Neural cell (in vitro differentiated cells): ENCODE measurements around the gene AFF2. TPM values are rescaled to one million over a fixed set of nuclear protein-coding genes. Genes with fewer than 3 reads are reported as not detected.

ENCODE experiments used
- H2AFZ ChIP-seq: fragments of 200-600, 300-800 bp; sonication (generic), shearing (Covaris generic); 2 replicates; pipeline ENCODE4 v1.6.0; 2014; ENCODE audit warnings: low read depth, mild to moderate bottlenecking, antibody characterized with exemption, low read length, moderate library complexity
- H3F3A ChIP-seq: fragments of 200-600 bp; shearing (Covaris generic); 2 replicates; pipeline ENCODE4 v1.6.1; 2016; ENCODE audit warnings: mild to moderate bottlenecking, moderate library complexity, mixed read lengths, antibody characterized with exemption, low read length; ENCODE audit not compliant: insufficient read depth, poor library complexity, severe bottlenecking
- H3K27ac ChIP-seq: fragments of 200-600, 300-800 bp; sonication (generic), shearing (Covaris generic); 2 replicates; pipeline ENCODE4 v1.5.1; 2014; ENCODE audit warnings: mild to moderate bottlenecking, low read length, moderate library complexity
- H3K27me3 ChIP-seq: fragments of 300-800, 200-600 bp; sonication (generic), shearing (Covaris generic); 2 replicates; pipeline ENCODE4 v1.6.0; 2014; ENCODE audit warnings: mild to moderate bottlenecking, low read depth, low read length, moderate library complexity; ENCODE audit not compliant: insufficient read depth
- H3K36me3 ChIP-seq: fragments of 300-800, 200-600 bp; sonication (generic), shearing (Covaris generic); 2 replicates; pipeline ENCODE4 v1.5.1; 2014; ENCODE audit warnings: mild to moderate bottlenecking, antibody characterized with exemption, low read length, moderate library complexity; ENCODE audit not compliant: insufficient read depth
- H3K4me2 ChIP-seq: fragments of 300-800, 200-600 bp; sonication (generic), shearing (Covaris generic); 2 replicates; pipeline ENCODE4 v1.6.0; 2014; ENCODE audit warnings: mild to moderate bottlenecking, low read length
- H3K4me3 ChIP-seq: fragments of 300-800, 200-600 bp; sonication (generic), shearing (Covaris generic); 2 replicates; pipeline ENCODE4 v1.5.1; 2014; ENCODE audit warnings: mild to moderate bottlenecking, low read length, moderate library complexity
- H3K79me2 ChIP-seq: fragments of 200-600 bp; shearing (Covaris generic); replicated peaks from 2 replicates; pipeline ENCODE4 v1.6.0; 2014; ENCODE audit warnings: mild to moderate bottlenecking, low read length, moderate library complexity; ENCODE audit not compliant: insufficient read depth
- H3K9ac ChIP-seq: fragments of 300-800, 200-600 bp; sonication (generic), shearing (Covaris generic); 2 replicates; pipeline ENCODE4 v1.6.1; 2016; ENCODE audit warnings: mild to moderate bottlenecking, low read length, mixed read lengths
- H3K9me2 ChIP-seq: fragments of 200-600 bp; shearing (Covaris generic); 2 replicates; pipeline ENCODE4 v1.6.1; 2016; ENCODE audit warnings: mild to moderate bottlenecking, low read length, mixed read lengths; ENCODE audit not compliant: insufficient read depth
- H3K9me3 ChIP-seq: fragments of 200-600, 300-800 bp; sonication (generic), shearing (Covaris generic); 2 replicates; pipeline ENCODE4 v1.6.1; 2016; ENCODE audit warnings: mild to moderate bottlenecking, mixed run types, low read length, moderate library complexity, mixed read lengths
- H4K20me1 ChIP-seq: fragments of 200-600 bp; shearing (Covaris generic); 2 replicates; pipeline ENCODE4 v1.6.1; 2016; ENCODE audit warnings: mild to moderate bottlenecking, mixed run types; ENCODE audit not compliant: insufficient read depth
- CTCF ChIP-seq: fragments of 450-650 bp; IDR thresholded peaks from 2 replicates; pipeline ENCODE4 v1.5.1; 2014; ENCODE audit warnings: antibody characterized with exemption, mild to moderate bottlenecking, moderate library complexity; ENCODE audit not compliant: poor library complexity, severe bottlenecking
- EP300 ChIP-seq: fragments of 450-650 bp; conservative IDR thresholded peaks from 2 replicates; pipeline ENCODE4 v1.6.1; 2014; ENCODE audit warnings: antibody characterized with exemption, mild to moderate bottlenecking, moderate library complexity; ENCODE audit not compliant: poor library complexity, severe bottlenecking
- EZH2 ChIP-seq: fragments of 200-600, 300-800 bp; shearing (Covaris generic), sonication (generic); IDR thresholded peaks from 2 replicates; pipeline ENCODE4 v1.6.1; 2014; ENCODE audit warnings: antibody characterized with exemption, low read length, borderline replicate concordance, mild to moderate bottlenecking; ENCODE audit not compliant: insufficient read depth, poor library complexity, severe bottlenecking
- MXI1 ChIP-seq: fragments of 450-650 bp; conservative IDR thresholded peaks from 2 replicates; pipeline ENCODE4 v1.6.1; 2014; ENCODE audit warnings: antibody characterized with exemption, mild to moderate bottlenecking; ENCODE audit not compliant: poor library complexity, severe bottlenecking
- POLR2AphosphoS5 ChIP-seq: IDR thresholded peaks from 2 replicates; pipeline ENCODE4 v1.6.1; 2012
- RAD21 ChIP-seq: fragments of 450-650 bp; conservative IDR thresholded peaks from 2 replicates; pipeline ENCODE4 v1.6.1; 2014; ENCODE audit warnings: antibody characterized with exemption, mild to moderate bottlenecking, moderate library complexity
- SMC3 ChIP-seq: fragments of 450-650 bp; conservative IDR thresholded peaks from 2 replicates; pipeline ENCODE4 v1.6.1; 2014; ENCODE audit warnings: antibody characterized with exemption, mild to moderate bottlenecking, moderate library complexity; ENCODE audit not compliant: poor library complexity
- TAF1 ChIP-seq: IDR thresholded peaks from 2 replicates; pipeline ENCODE4 v1.6.1; 2012; ENCODE audit warnings: low read depth
- polyA plus RNA-seq: library from polyadenylated mRNA; depleted of rRNA; stranded (reverse); fragments of >200 nt; gene quantifications from 2 replicates; pipeline ENCODE4 v1.2.3, GENCODE V29; 2014
- TF ChIP-seq, protein P1 (sequence below): IDR thresholded peaks from 2 replicates; pipeline ENCODE4 v1.6.1; 2012; ENCODE audit warnings: borderline replicate concordance

AFF2 gene
- polyA plus RNA-seq, 1 donor from 2014 or later, result 10.5 TPM

- no peaks in the 10 kb centered on the region for H3F3A ChIP-seq
- H3K9me2 ChIP-seq, result no peaks in the 10 kb centered on the region
- H3K27ac ChIP-seq, result no peak overlapping the region
- no peaks in the 10 kb centered on the region for H3K36me3 ChIP-seq
- TF ChIP-seq SMC3 (no peak), TAF1 (no peak), MXI1 (no peak), EP300 (no peak), EZH2 (no peak), CTCF (no peak), POLR2AphosphoS5 (no peak), RAD21 (no peak)
- TF ChIP-seq, protein P1, sequence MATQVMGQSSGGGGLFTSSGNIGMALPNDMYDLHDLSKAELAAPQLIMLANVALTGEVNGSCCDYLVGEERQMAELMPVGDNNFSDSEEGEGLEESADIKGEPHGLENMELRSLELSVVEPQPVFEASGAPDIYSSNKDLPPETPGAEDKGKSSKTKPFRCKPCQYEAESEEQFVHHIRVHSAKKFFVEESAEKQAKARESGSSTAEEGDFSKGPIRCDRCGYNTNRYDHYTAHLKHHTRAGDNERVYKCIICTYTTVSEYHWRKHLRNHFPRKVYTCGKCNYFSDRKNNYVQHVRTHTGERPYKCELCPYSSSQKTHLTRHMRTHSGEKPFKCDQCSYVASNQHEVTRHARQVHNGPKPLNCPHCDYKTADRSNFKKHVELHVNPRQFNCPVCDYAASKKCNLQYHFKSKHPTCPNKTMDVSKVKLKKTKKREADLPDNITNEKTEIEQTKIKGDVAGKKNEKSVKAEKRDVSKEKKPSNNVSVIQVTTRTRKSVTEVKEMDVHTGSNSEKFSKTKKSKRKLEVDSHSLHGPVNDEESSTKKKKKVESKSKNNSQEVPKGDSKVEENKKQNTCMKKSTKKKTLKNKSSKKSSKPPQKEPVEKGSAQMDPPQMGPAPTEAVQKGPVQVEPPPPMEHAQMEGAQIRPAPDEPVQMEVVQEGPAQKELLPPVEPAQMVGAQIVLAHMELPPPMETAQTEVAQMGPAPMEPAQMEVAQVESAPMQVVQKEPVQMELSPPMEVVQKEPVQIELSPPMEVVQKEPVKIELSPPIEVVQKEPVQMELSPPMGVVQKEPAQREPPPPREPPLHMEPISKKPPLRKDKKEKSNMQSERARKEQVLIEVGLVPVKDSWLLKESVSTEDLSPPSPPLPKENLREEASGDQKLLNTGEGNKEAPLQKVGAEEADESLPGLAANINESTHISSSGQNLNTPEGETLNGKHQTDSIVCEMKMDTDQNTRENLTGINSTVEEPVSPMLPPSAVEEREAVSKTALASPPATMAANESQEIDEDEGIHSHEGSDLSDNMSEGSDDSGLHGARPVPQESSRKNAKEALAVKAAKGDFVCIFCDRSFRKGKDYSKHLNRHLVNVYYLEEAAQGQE, result no peak
- no peaks in the 10 kb centered on the region for H3K79me2 ChIP-seq
- H4K20me1 ChIP-seq, result no peaks in the 10 kb centered on the region
- no peaks in the 10 kb centered on the region for H3K27me3 ChIP-seq
- H3K4me3 ChIP-seq, result no peak overlapping the region
- H2AFZ ChIP-seq, result no peak overlapping the region
- H3K9me3 ChIP-seq, result no peaks in the 10 kb centered on the region
- H3K9ac ChIP-seq, result no peak overlapping the region
- no peak overlapping the region for H3K4me2 ChIP-seq
These were observed 161.6 kb downstream of the AFF2 start for GRCh38 chrX:148662014-148662413.

- no peaks in the 10 kb centered on the region for H3K27me3 ChIP-seq
- H3K9me3 ChIP-seq, result no peaks in the 10 kb centered on the region
- H3F3A ChIP-seq, result no peaks in the 10 kb centered on the region
- TF ChIP-seq, protein P1, result no peak
- no peak for TF ChIP-seq MXI1
- TF ChIP-seq RAD21, result no peak
- TF ChIP-seq EP300, result no peak
- TF ChIP-seq TAF1, result no peak
- no peaks in the 10 kb centered on the region for H3K36me3 ChIP-seq
- H3K9me2 ChIP-seq, result no peaks in the 10 kb centered on the region
- H2AFZ ChIP-seq, result no peak overlapping the region
- no peaks in the 10 kb centered on the region for H4K20me1 ChIP-seq
- no peaks in the 10 kb centered on the region for H3K79me2 ChIP-seq
- no peak overlapping the region for H3K9ac ChIP-seq
- no peak overlapping the region for H3K4me2 ChIP-seq
- no peak overlapping the region for H3K27ac ChIP-seq
- no peak overlapping the region for H3K4me3 ChIP-seq
These were observed 163.8 kb downstream of the AFF2 start for GRCh38 chrX:148664171-148664570.
